ENCODE data around the gene HIBADH.

- no peak for TF ChIP-seq CTCF (IDR thresholded peaks at IDR 0.05)
- TF ChIP-seq ZFX (IDR thresholded peaks at IDR 0.05; ENCODE audit: borderline replicate concordance), result no peak
Observed at GRCh38 chr7:27595009-27595408, 67.7 kb downstream of the HIBADH start.
